ENCODE results near the gene CPSF7. TPM values are rescaled to one million over a fixed set of nuclear protein-coding genes. Genes with fewer than 3 reads are reported as not detected.

Gene CPSF7
- total RNA-seq, 1 experiment from 2014 or later, result 145 TPM

GRCh38 chr11:61460474-61460881 is 30.7 kb upstream of the CPSF7 start:
- Histone ChIP-seq H3T11ph (ENCODE audit: low read length) (no peak overlapping the region), H4K20me1 (ENCODE audit: control insufficient read depth, insufficient read depth, insufficient read length) (peaks cover 2% of the 10 kb centered on the region), H2BK5ac (ENCODE audit: insufficient read length, low read length) (no peak overlapping the region), H3K4ac (ENCODE audit: low read depth, low read length) (no peak overlapping the region), H3K56ac (ENCODE audit: insufficient read length, low read depth, low read length) (no peak overlapping the region), H3K9me3 (ENCODE audit: control insufficient read depth, low read depth, low read length) (no peaks in the 10 kb centered on the region), H4K5ac (ENCODE audit: insufficient read length, low read depth, low read length) (no peak overlapping the region), H3K4me2 (ENCODE audit: insufficient read depth, insufficient read length, low read length) (no peak overlapping the region), H3K23ac (ENCODE audit: insufficient read length, low read depth, low read length) (no peak overlapping the region), H3K4me1 (ENCODE audit: insufficient read depth, low read length) (no peaks in the 10 kb centered on the region), H4K8ac (replicated peaks; ENCODE audit: insufficient read length, low read depth, low read length) (no peak overlapping the region), H3K27ac (ENCODE audit: insufficient read length, low read depth, low read length) (no peak overlapping the region), H3K79me1 (ENCODE audit: insufficient read depth, low read depth, low read length, poor library complexity, severe bottlenecking) (no peaks in the 10 kb centered on the region), H3K14ac (ENCODE audit: insufficient read depth, low read length) (no peak overlapping the region), H2AK5ac (ENCODE audit: insufficient read length, low read length) (no peak overlapping the region), H2BK120ac (ENCODE audit: low read depth, low read length, poor library complexity, severe bottlenecking) (no peak overlapping the region), H3K9ac (ENCODE audit: extremely low read depth, insufficient read length, low read length) (no peak overlapping the region), H3K18ac (ENCODE audit: insufficient read length, low read depth, low read length) (no peak overlapping the region), H3K27me3 (ENCODE audit: insufficient read depth, low read length) (no peaks in the 10 kb centered on the region), H3K23me2 (ENCODE audit: insufficient read length, low read depth, low read length, poor library complexity, severe bottlenecking) (no peaks in the 10 kb centered on the region), H2BK20ac (ENCODE audit: low read depth, low read length, poor library complexity, severe bottlenecking) (no peak overlapping the region), H2BK15ac (ENCODE audit: low read depth, low read length) (no peak overlapping the region), H3K79me2 (ENCODE audit: insufficient read depth, low read length) (no peaks in the 10 kb centered on the region), H2BK12ac (ENCODE audit: insufficient read length, low read depth, low read length) (no peak overlapping the region), H2AFZ (ENCODE audit: low read length) (no peak overlapping the region), H4K91ac (ENCODE audit: insufficient read length, low read depth, low read length) (no peak overlapping the region)
- peaks cover under 1 to 8% (median 4%) of the 10 kb centered on the region in 3 experiments; a peak in 3 of 7 replicates for H3K36me3 Mint-ChIP-seq (ENCODE audit: insufficient read depth in 1 of 3, low read depth in 3 of 3)
- WGBS (ENCODE audit: extremely low coverage, insufficient read length, low lambda C conversion rate), result no CpG with 5 or more reads among the region's 3 CpGs
- TF ChIP-seq, protein P1, sequence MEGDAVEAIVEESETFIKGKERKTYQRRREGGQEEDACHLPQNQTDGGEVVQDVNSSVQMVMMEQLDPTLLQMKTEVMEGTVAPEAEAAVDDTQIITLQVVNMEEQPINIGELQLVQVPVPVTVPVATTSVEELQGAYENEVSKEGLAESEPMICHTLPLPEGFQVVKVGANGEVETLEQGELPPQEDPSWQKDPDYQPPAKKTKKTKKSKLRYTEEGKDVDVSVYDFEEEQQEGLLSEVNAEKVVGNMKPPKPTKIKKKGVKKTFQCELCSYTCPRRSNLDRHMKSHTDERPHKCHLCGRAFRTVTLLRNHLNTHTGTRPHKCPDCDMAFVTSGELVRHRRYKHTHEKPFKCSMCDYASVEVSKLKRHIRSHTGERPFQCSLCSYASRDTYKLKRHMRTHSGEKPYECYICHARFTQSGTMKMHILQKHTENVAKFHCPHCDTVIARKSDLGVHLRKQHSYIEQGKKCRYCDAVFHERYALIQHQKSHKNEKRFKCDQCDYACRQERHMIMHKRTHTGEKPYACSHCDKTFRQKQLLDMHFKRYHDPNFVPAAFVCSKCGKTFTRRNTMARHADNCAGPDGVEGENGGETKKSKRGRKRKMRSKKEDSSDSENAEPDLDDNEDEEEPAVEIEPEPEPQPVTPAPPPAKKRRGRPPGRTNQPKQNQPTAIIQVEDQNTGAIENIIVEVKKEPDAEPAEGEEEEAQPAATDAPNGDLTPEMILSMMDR (conservative IDR thresholded peaks at IDR 0.05), result no peak
- no peaks in the 10 kb centered on the region for H3K27me3 Mint-ChIP-seq (ENCODE audit: low read depth)
- peaks cover 3 to 4% of the 10 kb centered on the region in 2 experiments; a peak in 3 of 4 replicates for H3K4me1 Mint-ChIP-seq
- no peak overlapping the region for H3K4me3 Mint-ChIP-seq
- no peaks in the 10 kb centered on the region for H3K9me3 Mint-ChIP-seq
- no peak for DNase-seq
- H3K27ac Mint-ChIP-seq, result no peak overlapping the region
